Measurements from ENCODE around the gene MYO3B. TPM values are rescaled to one million over a fixed set of nuclear protein-coding genes. Genes with fewer than 3 reads are reported as not detected.

Gene MYO3B
- total RNA-seq, 1 experiment from 2014 or later: not detected

- DNase-seq (ENCODE audit: unreplicated experiment): peak; percentile 99
- Mint-ChIP-seq H3K27me3 (ENCODE audit: insufficient read depth, unreplicated experiment) (no peaks in the 10 kb centered on the region), H3K9me3 (ENCODE audit: unreplicated experiment) (peaks cover 8% of the 10 kb centered on the region), H3K36me3 (ENCODE audit: insufficient read depth, unreplicated experiment) (peaks cover 9% of the 10 kb centered on the region), H3K27ac (ENCODE audit: low read depth, unreplicated experiment) (peak overlapping the region; percentile 86), H3K4me1 (ENCODE audit: insufficient read depth, unreplicated experiment) (peaks cover 12% of the 10 kb centered on the region), H3K4me3 (ENCODE audit: unreplicated experiment) (peak overlapping the region; percentile 12)
- ChIA-PET CTCF (interaction anchor here (0.5 to 1.0 kb wide), 3 partner anchors 58 to 208 kb away, joined by 3 to 4 read pairs (median 3); no protein-coding TSS in a partner anchor), POLR2A (interaction anchor here (0.7 to 1.5 kb wide), 14 partner anchors 11 to 262 kb away, joined by 3 to 10 read pairs (median 4); partner anchors contain the start of gene ERICH2)
- intact Hi-C loops (cut with micrococcal nuclease): no loop called here
- BruUV-seq (replicated peaks): no TSS peak
- TF ChIP-seq CTCF (IDR thresholded peaks at IDR 0.05; ENCODE audit: unreplicated experiment): no peak
These were observed 376.5 kb downstream of the MYO3B start for GRCh38 chr2:170554278-170554955.

GRCh38 chr2:170562928-170563327 is 385.0 kb downstream of the MYO3B start:
- CTCF ChIA-PET: interaction anchor here (1.3 kb wide), 1 partner anchor 10 kb away, joined by 3 read pairs; no protein-coding TSS in a partner anchor
- DNase-seq (ENCODE audit: unreplicated experiment): no peak
- H3K27ac Mint-ChIP-seq (ENCODE audit: low read depth, unreplicated experiment): no peak overlapping the region
- no peaks in the 10 kb centered on the region for H3K27me3 Mint-ChIP-seq (ENCODE audit: insufficient read depth, unreplicated experiment)
- no peak overlapping the region for H3K4me3 Mint-ChIP-seq (ENCODE audit: unreplicated experiment)
- H3K4me1 Mint-ChIP-seq (ENCODE audit: insufficient read depth, unreplicated experiment): no peaks in the 10 kb centered on the region
- intact Hi-C loops (cut with micrococcal nuclease): no loop called here
- no TSS peak for BruUV-seq (replicated peaks)
- POLR2A ChIA-PET: interaction anchor here (1.0 kb wide), 1 partner anchor 111 kb away, joined by 3 read pairs; no protein-coding TSS in a partner anchor
- TF ChIP-seq CTCF (IDR thresholded peaks at IDR 0.05; ENCODE audit: unreplicated experiment): no peak
- H3K9me3 Mint-ChIP-seq (ENCODE audit: unreplicated experiment): no peaks in the 10 kb centered on the region
- H3K36me3 Mint-ChIP-seq (ENCODE audit: insufficient read depth, unreplicated experiment): no peaks in the 10 kb centered on the region

GRCh38 chr2:170563401-170563800 is 385.5 kb downstream of the MYO3B start:
- POLR2A ChIA-PET: no interaction called here
- no peak for TF ChIP-seq CTCF (IDR thresholded peaks at IDR 0.05; ENCODE audit: unreplicated experiment)
- Mint-ChIP-seq H3K9me3 (ENCODE audit: unreplicated experiment) (no peaks in the 10 kb centered on the region), H3K27me3 (ENCODE audit: insufficient read depth, unreplicated experiment) (no peaks in the 10 kb centered on the region), H3K36me3 (ENCODE audit: insufficient read depth, unreplicated experiment) (no peaks in the 10 kb centered on the region), H3K4me1 (ENCODE audit: insufficient read depth, unreplicated experiment) (no peaks in the 10 kb centered on the region), H3K27ac (ENCODE audit: low read depth, unreplicated experiment) (no peak overlapping the region), H3K4me3 (ENCODE audit: unreplicated experiment) (no peak overlapping the region)
- CTCF ChIA-PET: interaction anchor here (1.3 kb wide), 1 partner anchor 9 kb away, joined by 3 read pairs; no protein-coding TSS in a partner anchor
- intact Hi-C loops (cut with micrococcal nuclease): no loop called here
- no TSS peak for BruUV-seq (replicated peaks)
- no peak for DNase-seq (ENCODE audit: unreplicated experiment)

DNA sequence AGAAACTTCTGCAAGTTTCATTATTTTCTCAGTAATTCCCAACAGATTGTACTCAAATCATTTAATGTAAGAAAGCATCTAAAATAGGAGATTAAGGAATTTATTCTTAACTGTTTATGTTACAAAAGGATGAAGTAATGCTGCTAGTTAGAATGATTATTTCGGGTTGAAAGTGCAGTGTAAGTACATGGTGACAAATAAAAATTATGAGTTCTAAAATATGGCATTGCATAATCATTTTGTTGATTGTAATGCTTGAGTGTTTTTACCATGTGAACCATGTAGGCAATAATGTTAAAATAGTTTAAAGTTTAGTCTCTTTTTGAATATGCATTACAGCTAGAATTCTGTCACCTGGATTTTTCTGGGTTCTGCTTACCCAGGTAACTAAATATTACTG is 388.2 kb downstream of the MYO3B start:
- ChIA-PET CTCF (no interaction called here), POLR2A (interaction anchor here (1.4 kb wide), 1 partner anchor 14 kb away, joined by 4 read pairs; no protein-coding TSS in a partner anchor)
- no peak overlapping the region for H3K4me3 Mint-ChIP-seq (ENCODE audit: unreplicated experiment)
- no peak for TF ChIP-seq CTCF (IDR thresholded peaks at IDR 0.05; ENCODE audit: unreplicated experiment)
- no peak overlapping the region for H3K27ac Mint-ChIP-seq (ENCODE audit: low read depth, unreplicated experiment)
- H3K4me1 Mint-ChIP-seq (ENCODE audit: insufficient read depth, unreplicated experiment): no peaks in the 10 kb centered on the region
- no peaks in the 10 kb centered on the region for H3K27me3 Mint-ChIP-seq (ENCODE audit: insufficient read depth, unreplicated experiment)
- no peak for DNase-seq (ENCODE audit: unreplicated experiment)
- H3K36me3 Mint-ChIP-seq (ENCODE audit: insufficient read depth, unreplicated experiment): no peaks in the 10 kb centered on the region
- no peaks in the 10 kb centered on the region for H3K9me3 Mint-ChIP-seq (ENCODE audit: unreplicated experiment)
- intact Hi-C loops (cut with micrococcal nuclease): no loop called here
- no TSS peak for BruUV-seq (replicated peaks)
